Measurements from ENCODE around the gene SLC7A14. TPM values are rescaled to one million over a fixed set of nuclear protein-coding genes. Genes with fewer than 3 reads are reported as not detected.

Gene SLC7A14
- polyA plus RNA-seq, 2 of the 4 experiments (the other 2 are of a cell fraction) = not detected

DNA sequence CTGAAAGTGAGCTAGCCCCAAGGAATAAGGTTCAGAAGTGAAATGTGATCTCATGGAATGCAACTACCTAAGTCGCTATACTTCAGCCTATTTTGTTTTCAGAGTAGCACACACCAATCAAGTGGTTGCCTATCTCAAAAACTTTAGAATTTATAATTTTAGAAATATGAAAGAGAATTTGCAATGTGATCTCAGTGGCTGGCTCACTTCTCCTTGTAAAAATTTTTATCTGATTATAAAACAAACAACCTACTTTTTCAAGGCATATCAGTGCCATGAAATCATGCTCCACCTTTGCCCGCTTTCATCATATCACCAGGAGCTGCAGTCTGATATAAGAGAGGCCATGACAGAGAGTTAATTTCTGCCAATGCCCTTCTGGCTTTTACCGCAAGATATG is 119.9 kb downstream of the SLC7A14 start:
- H3K9me3 ChIP-seq = no peaks in the 10 kb centered on the region
- peak overlapping the region; percentile 55 for H3K4me2 ChIP-seq
- H3K27ac ChIP-seq = no peak overlapping the region; a peak in 1 of 6 replicates
- ChIA-PET POLR2A (no interaction called here), CTCF (interaction anchor here (1.0 to 1.4 kb wide), 4 partner anchors 17 to 299 kb away, joined by 3 to 7 read pairs (median 4); no protein-coding TSS in a partner anchor)
- FAIRE-seq (no peak), ATAC-seq (peak in 1 of 2 experiments; percentile 51; a peak in 3 of 6 replicates), DNase-seq (ENCODE audit: low read depth in 1 of 2, low spot score in 1 of 2) (peak in 1 of 2 experiments; percentile 46)
- 63% methylated on average over 3 of the region's 3 CpGs for WGBS (ENCODE audit: missing lambda C conversion rate)
- TF ChIP-seq RNF2 (IDR thresholded peaks at IDR 0.05; ENCODE audit: borderline replicate concordance, low read depth) (no peak), HOXB5 (CRISPR knock-in tag; IDR thresholded peaks at IDR 0.05) (no peak), SMC3 (IDR thresholded peaks at IDR 0.05) (no peak), RAD21 (conservative IDR thresholded peaks at IDR 0.05 in 1 of 2, IDR thresholded peaks at IDR 0.05 in 1 of 2) (no peak), GATA3 (IDR thresholded peaks at IDR 0.05; ENCODE audit: borderline replicate concordance) (peak; percentile 41; the same call in 1 of the 2 replicates), RCOR1 (IDR thresholded peaks at IDR 0.05; ENCODE audit: low read depth, low read length) (no peak), SREBF2 (IDR thresholded peaks at IDR 0.05) (no peak), EHMT2 (IDR thresholded peaks at IDR 0.05; ENCODE audit: low read depth) (no peak), KDM5A (IDR thresholded peaks at IDR 0.05) (no peak), RARB (CRISPR knock-in tag; IDR thresholded peaks at IDR 0.05) (no peak), JUNB (IDR thresholded peaks at IDR 0.05) (peak; percentile 54), HOXB13 (CRISPR knock-in tag; IDR thresholded peaks at IDR 0.05; ENCODE audit: low read depth) (no peak), ZC3H11A (IDR thresholded peaks at IDR 0.05) (no peak), EP300 (IDR thresholded peaks at IDR 0.05) (no peak)
- TF ChIP-seq, protein P1, sequence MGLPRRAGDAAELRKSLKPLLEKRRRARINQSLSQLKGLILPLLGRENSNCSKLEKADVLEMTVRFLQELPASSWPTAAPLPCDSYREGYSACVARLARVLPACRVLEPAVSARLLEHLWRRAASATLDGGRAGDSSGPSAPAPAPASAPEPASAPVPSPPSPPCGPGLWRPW (IDR thresholded peaks at IDR 0.05) = no peak
- TF ChIP-seq, protein P2, sequence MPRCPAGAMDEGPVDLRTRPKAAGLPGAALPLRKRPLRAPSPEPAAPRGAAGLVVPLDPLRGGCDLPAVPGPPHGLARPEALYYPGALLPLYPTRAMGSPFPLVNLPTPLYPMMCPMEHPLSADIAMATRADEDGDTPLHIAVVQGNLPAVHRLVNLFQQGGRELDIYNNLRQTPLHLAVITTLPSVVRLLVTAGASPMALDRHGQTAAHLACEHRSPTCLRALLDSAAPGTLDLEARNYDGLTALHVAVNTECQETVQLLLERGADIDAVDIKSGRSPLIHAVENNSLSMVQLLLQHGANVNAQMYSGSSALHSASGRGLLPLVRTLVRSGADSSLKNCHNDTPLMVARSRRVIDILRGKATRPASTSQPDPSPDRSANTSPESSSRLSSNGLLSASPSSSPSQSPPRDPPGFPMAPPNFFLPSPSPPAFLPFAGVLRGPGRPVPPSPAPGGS (IDR thresholded peaks at IDR 0.05) = no peak
- TF ChIP-seq, protein P3, sequence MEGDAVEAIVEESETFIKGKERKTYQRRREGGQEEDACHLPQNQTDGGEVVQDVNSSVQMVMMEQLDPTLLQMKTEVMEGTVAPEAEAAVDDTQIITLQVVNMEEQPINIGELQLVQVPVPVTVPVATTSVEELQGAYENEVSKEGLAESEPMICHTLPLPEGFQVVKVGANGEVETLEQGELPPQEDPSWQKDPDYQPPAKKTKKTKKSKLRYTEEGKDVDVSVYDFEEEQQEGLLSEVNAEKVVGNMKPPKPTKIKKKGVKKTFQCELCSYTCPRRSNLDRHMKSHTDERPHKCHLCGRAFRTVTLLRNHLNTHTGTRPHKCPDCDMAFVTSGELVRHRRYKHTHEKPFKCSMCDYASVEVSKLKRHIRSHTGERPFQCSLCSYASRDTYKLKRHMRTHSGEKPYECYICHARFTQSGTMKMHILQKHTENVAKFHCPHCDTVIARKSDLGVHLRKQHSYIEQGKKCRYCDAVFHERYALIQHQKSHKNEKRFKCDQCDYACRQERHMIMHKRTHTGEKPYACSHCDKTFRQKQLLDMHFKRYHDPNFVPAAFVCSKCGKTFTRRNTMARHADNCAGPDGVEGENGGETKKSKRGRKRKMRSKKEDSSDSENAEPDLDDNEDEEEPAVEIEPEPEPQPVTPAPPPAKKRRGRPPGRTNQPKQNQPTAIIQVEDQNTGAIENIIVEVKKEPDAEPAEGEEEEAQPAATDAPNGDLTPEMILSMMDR (IDR thresholded peaks at IDR 0.05) = no peak
- TF ChIP-seq, protein P4, sequence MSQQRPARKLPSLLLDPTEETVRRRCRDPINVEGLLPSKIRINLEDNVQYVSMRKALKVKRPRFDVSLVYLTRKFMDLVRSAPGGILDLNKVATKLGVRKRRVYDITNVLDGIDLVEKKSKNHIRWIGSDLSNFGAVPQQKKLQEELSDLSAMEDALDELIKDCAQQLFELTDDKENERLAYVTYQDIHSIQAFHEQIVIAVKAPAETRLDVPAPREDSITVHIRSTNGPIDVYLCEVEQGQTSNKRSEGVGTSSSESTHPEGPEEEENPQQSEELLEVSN (IDR thresholded peaks at IDR 0.05; ENCODE audit: borderline replicate concordance, low read depth) = no peak
- H3K4me3 ChIP-seq = no peak overlapping the region
- H3K4me1 ChIP-seq = peaks cover 46% of the 10 kb centered on the region

DNA sequence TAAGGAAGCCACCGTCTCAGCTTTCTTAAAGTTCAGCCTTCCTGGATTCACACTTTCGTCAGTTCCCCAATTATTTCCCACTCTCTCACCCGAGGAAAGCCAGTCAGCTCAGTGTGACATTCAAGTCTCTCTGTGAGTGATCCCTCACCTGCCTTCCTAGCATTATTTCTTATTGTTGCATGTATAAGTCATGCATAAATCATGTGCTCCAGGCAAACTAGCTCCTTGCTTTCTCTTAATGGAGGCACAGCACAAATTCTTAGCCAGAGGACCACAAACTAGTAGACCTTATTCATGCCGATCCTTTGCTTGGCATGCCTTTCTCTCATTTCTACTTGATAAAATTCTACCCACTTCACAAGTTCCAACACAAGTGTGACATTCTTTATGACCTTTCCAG is 122.9 kb downstream of the SLC7A14 start:
- DNase-seq (ENCODE audit: low read depth in 1 of 2, low spot score in 1 of 2) (no peak), FAIRE-seq (no peak), ATAC-seq (no peak)
- 79% methylated on average over 4 of the region's 4 CpGs for WGBS (ENCODE audit: missing lambda C conversion rate)
- Histone ChIP-seq H3K4me1 (peaks cover 20% of the 10 kb centered on the region; the same call in 2 of the 3 replicates), H3K4me3 (no peak overlapping the region), H3K9me3 (no peaks in the 10 kb centered on the region), H3K27ac (no peak overlapping the region), H3K4me2 (no peak overlapping the region)
- POLR2A ChIA-PET = no interaction called here
- CTCF ChIA-PET = interaction anchor here (1.0 to 1.4 kb wide), 2 partner anchors 347 to 348 kb away, joined by 3 to 4 read pairs; no protein-coding TSS in a partner anchor
- TF ChIP-seq TFCP2L1 (CRISPR knock-in tag; IDR thresholded peaks at IDR 0.05) (no peak), ZFP36 (IDR thresholded peaks at IDR 0.05; ENCODE audit: borderline replicate concordance, partially characterized antibody) (no peak), MAZ (IDR thresholded peaks at IDR 0.05; ENCODE audit: borderline replicate concordance, low read depth, low read length) (no peak), FOXS1 (CRISPR knock-in tag; IDR thresholded peaks at IDR 0.05) (no peak), POLR2A (IDR thresholded peaks at IDR 0.05; ENCODE audit: low read length) (no peak), KDM5A (IDR thresholded peaks at IDR 0.05) (no peak), GATA3 (IDR thresholded peaks at IDR 0.05; ENCODE audit: borderline replicate concordance) (no peak), CBX8 (IDR thresholded peaks at IDR 0.05) (no peak), ZSCAN20 (CRISPR knock-in tag; IDR thresholded peaks at IDR 0.05) (no peak), ESRRA (IDR thresholded peaks at IDR 0.05; ENCODE audit: borderline replicate concordance, low read length) (no peak), ZNF302 (CRISPR knock-in tag; IDR thresholded peaks at IDR 0.05) (no peak)
- TF ChIP-seq, protein P5, sequence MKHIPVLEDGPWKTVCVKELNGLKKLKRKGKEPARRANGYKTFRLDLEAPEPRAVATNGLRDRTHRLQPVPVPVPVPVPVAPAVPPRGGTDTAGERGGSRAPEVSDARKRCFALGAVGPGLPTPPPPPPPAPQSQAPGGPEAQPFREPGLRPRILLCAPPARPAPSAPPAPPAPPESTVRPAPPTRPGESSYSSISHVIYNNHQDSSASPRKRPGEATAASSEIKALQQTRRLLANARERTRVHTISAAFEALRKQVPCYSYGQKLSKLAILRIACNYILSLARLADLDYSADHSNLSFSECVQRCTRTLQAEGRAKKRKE (CRISPR knock-in tag; IDR thresholded peaks at IDR 0.05; ENCODE audit: low read depth) = no peak
- TF ChIP-seq, protein P6, sequence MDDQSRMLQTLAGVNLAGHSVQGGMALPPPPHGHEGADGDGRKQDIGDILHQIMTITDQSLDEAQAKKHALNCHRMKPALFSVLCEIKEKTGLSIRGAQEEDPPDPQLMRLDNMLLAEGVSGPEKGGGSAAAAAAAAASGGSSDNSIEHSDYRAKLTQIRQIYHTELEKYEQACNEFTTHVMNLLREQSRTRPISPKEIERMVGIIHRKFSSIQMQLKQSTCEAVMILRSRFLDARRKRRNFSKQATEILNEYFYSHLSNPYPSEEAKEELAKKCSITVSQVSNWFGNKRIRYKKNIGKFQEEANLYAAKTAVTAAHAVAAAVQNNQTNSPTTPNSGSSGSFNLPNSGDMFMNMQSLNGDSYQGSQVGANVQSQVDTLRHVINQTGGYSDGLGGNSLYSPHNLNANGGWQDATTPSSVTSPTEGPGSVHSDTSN (IDR thresholded peaks at IDR 0.05) = no peak
- TF ChIP-seq, protein P7, sequence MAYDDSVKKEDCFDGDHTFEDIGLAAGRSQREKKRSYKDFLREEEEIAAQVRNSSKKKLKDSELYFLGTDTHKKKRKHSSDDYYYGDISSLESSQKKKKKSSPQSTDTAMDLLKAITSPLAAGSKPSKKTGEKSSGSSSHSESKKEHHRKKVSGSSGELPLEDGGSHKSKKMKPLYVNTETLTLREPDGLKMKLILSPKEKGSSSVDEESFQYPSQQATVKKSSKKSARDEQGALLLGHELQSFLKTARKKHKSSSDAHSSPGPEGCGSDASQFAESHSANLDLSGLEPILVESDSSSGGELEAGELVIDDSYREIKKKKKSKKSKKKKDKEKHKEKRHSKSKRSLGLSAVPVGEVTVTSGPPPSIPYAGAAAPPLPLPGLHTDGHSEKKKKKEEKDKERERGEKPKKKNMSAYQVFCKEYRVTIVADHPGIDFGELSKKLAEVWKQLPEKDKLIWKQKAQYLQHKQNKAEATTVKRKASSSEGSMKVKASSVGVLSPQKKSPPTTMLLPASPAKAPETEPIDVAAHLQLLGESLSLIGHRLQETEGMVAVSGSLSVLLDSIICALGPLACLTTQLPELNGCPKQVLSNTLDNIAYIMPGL (CRISPR knock-in tag; IDR thresholded peaks at IDR 0.05; ENCODE audit: borderline replicate concordance) = no peak
- TF ChIP-seq, protein P8, sequence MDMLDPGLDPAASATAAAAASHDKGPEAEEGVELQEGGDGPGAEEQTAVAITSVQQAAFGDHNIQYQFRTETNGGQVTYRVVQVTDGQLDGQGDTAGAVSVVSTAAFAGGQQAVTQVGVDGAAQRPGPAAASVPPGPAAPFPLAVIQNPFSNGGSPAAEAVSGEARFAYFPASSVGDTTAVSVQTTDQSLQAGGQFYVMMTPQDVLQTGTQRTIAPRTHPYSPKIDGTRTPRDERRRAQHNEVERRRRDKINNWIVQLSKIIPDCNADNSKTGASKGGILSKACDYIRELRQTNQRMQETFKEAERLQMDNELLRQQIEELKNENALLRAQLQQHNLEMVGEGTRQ (IDR thresholded peaks at IDR 0.05) = no peak
